ENCODE results near the gene FBXO2. TPM values are rescaled to one million over a fixed set of nuclear protein-coding genes. Genes with fewer than 3 reads are reported as not detected.

FBXO2 gene, protein sequence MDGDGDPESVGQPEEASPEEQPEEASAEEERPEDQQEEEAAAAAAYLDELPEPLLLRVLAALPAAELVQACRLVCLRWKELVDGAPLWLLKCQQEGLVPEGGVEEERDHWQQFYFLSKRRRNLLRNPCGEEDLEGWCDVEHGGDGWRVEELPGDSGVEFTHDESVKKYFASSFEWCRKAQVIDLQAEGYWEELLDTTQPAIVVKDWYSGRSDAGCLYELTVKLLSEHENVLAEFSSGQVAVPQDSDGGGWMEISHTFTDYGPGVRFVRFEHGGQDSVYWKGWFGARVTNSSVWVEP
- 0.56 and 7.3 TPM in 2 replicates for total RNA-seq (ENCODE audit: low replicate concordance)

DNA sequence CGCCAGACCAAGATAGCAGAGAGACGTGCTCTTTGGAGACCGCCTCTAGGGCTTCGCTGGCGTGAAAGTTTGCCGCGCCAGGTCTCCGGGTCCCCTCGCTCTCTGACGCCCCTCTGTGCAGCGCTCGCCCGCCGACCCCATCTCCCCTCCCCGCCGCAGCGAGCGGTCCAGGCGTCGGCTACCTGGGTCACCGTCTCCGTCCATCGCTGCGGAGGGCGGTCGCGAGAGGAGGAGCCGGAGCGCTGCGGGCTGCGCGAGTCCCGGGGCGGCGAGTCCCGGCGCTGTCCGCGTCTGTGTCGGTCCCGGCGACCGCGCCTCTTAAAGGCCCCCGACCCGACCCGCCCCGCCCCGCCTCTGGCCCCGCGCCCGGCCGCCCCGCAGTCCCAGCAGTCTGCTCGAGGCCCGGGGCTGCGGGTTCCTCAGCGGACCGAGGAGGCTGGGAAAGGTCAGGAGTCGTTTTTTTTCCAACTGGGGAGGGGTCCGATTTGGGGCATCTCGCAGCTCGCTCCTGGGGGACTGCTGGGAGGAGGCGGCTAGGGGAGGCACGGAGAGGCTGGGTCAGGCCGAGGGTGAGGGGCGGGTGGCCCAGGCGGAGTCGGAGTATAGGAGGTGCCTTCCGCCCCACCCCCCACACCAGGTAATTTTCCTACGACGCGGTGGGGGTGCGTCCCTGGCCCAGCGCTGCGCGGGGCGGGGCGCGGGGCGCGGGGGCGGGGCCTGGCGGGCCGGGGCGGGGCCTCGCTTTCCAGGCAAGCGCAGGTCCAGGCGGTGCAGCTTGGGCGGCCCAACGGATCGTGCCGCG is at the start of gene FBXO2, which contains the start of gene FBXO44:
Gene FBXO2, minus strand, starts transcription at position 293 of the 802 bp plus-strand sequence. Its CDS starts 89 bp downstream, at position 204.
Gene FBXO44, plus strand, starts transcription at position 741 of the 802 bp plus-strand sequence. CDS start 959 bp downstream, outside the sequence.
- TF ChIP-seq, protein P1, sequence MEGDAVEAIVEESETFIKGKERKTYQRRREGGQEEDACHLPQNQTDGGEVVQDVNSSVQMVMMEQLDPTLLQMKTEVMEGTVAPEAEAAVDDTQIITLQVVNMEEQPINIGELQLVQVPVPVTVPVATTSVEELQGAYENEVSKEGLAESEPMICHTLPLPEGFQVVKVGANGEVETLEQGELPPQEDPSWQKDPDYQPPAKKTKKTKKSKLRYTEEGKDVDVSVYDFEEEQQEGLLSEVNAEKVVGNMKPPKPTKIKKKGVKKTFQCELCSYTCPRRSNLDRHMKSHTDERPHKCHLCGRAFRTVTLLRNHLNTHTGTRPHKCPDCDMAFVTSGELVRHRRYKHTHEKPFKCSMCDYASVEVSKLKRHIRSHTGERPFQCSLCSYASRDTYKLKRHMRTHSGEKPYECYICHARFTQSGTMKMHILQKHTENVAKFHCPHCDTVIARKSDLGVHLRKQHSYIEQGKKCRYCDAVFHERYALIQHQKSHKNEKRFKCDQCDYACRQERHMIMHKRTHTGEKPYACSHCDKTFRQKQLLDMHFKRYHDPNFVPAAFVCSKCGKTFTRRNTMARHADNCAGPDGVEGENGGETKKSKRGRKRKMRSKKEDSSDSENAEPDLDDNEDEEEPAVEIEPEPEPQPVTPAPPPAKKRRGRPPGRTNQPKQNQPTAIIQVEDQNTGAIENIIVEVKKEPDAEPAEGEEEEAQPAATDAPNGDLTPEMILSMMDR (IDR thresholded peaks at IDR 0.05), result no peak
- TF ChIP-seq EZH2 (IDR thresholded peaks at IDR 0.05) (no peak), EZH2phosphoT487 (IDR thresholded peaks at IDR 0.05) (no peak)
- Mint-ChIP-seq H3K4me1 (peaks cover 15% of the 10 kb centered on the region), H3K27ac (no peak within 1 kb of the TSS), H3K9me3 (peaks cover 2% of the 10 kb centered on the region), H3K36me3 (no peaks in the 10 kb centered on the region), H3K27me3 (ENCODE audit: insufficient read depth, low read depth) (peaks cover 34% of the 10 kb centered on the region), H3K4me3 (peak within 1 kb of the TSS; percentile 87)
- peak; percentile 83 for DNase-seq (ENCODE audit: low spot score)
- Histone ChIP-seq H3K36me3 (no peaks in the 10 kb centered on the region), H3K4me2 (peak within 1 kb of the TSS; percentile 94), H3K27ac (no peak within 1 kb of the TSS), H3K9ac (no peak within 1 kb of the TSS), H2AFZ (replicated peaks) (peak within 1 kb of the TSS; percentile 73), H4K20me1 (ENCODE audit: low read depth) (peaks cover 11% of the 10 kb centered on the region), H3K4me1 (peaks cover 7% of the 10 kb centered on the region), H3K27me3 (peaks cover 63% of the 10 kb centered on the region), H3K79me2 (ENCODE audit: low read depth) (no peaks in the 10 kb centered on the region), H3F3A (ENCODE audit: low read depth) (peaks cover 36% of the 10 kb centered on the region), H3K9me3 (ENCODE audit: low read depth) (no peaks in the 10 kb centered on the region), H3K4me3 (peak within 1 kb of the TSS; percentile 83)

DNA sequence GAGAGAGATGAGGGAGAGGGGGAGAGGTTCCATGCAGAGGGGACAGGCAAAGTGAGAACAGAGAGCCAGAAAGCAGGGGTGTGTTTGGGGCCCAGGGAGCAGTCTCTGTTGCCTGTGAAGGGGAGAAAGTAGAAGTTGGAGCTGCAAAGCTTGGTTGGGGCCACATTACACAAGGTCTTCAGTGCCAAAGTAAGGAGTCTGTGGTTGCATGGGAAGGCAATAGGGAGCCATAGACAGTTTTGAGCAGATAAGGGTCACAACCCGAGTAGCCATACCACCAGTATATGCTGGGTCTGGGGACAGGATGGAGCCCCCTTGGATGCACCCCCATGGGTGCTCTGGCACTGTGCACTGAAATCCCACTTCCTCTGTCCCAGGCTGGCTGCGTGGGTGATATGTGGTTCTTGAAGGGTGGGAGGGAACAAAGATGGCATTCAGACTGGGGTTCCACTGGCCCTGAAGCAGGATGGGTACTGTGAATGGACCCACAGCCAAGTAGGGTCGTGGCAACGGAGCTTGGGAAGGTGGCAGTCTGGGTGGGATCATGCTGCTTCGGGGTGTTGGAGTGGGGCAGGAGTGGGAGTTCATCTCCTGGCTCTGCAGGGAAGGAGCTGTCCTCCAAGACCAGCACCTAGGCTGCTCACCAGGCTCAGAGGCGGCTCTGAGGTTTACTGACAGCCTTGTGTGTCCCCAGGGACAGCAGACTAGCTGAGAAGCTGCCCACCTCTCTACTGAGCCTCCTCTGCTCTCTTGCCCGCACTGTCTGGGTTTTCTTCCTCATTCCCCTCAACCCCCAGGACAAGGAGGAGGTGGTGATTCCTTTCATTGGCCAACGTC is 49.3 kb upstream of the FBXO2 start:
- peaks cover 76% of the 10 kb centered on the region for H4K20me1 ChIP-seq (ENCODE audit: low read depth)
- H3K27ac ChIP-seq, result peak overlapping the region; percentile 29
- Mint-ChIP-seq H3K9me3 (no peaks in the 10 kb centered on the region), H3K4me3 (peak overlapping the region; percentile 66), H3K27ac (peak overlapping the region; percentile 95), H3K36me3 (no peaks in the 10 kb centered on the region), H3K4me1 (peaks cover 52% of the 10 kb centered on the region), H3K27me3 (ENCODE audit: insufficient read depth, low read depth) (no peaks in the 10 kb centered on the region)
- H3F3A ChIP-seq (ENCODE audit: low read depth), result peaks cover 34% of the 10 kb centered on the region
- no peak overlapping the region for H3K9ac ChIP-seq
- no peak overlapping the region for H2AFZ ChIP-seq (replicated peaks)
- H3K27me3 ChIP-seq, result no peaks in the 10 kb centered on the region
- peak overlapping the region; percentile 75 for H3K4me2 ChIP-seq
- H3K9me3 ChIP-seq (ENCODE audit: low read depth), result no peaks in the 10 kb centered on the region
- no peaks in the 10 kb centered on the region for H3K36me3 ChIP-seq
- TF ChIP-seq EZH2phosphoT487 (IDR thresholded peaks at IDR 0.05) (no peak), EZH2 (IDR thresholded peaks at IDR 0.05) (no peak)
- TF ChIP-seq, protein P1 (IDR thresholded peaks at IDR 0.05), result no peak
- peak overlapping the region; percentile 21 for H3K4me3 ChIP-seq
- peaks cover 70% of the 10 kb centered on the region for H3K79me2 ChIP-seq (ENCODE audit: low read depth)
- peaks cover 48% of the 10 kb centered on the region for H3K4me1 ChIP-seq
- no peak for DNase-seq (ENCODE audit: low spot score)

DNA sequence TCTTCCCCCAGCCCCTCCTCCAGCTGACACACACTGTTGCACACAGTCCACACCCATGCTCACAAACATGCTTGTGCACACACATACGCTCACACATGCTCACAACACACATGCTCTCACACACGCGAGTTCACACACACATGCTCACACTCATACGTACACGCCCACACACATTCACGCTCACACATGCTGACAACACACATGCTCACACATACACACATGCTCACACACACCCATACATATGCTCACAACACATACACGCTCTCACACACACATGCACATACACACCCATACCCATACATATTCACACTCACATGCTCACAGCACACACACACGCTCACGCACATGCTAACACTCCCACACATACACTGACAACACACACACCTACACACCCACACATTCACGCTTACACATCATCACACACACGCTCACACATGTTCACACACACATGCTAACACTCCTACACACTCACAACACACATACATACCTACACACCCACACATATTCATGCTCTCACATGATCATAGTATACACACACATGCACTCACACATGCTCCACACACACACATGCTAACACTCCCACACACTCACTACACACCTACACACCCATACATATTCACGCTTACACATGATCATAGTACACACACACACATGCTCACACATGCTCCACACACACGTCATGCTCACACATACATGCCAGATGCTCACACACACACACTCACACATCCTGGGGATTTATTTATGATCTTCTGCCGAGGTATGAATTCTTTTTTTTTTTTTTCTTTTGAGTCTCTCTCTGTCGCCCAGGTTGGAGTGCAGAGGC is 48.0 kb upstream of the FBXO2 start:
- Mint-ChIP-seq H3K27me3 (ENCODE audit: insufficient read depth, low read depth) (no peaks in the 10 kb centered on the region), H3K9me3 (no peaks in the 10 kb centered on the region), H3K36me3 (no peaks in the 10 kb centered on the region), H3K4me3 (no peak overlapping the region), H3K4me1 (peaks cover 43% of the 10 kb centered on the region), H3K27ac (no peak overlapping the region)
- DNase-seq (ENCODE audit: low spot score), result no peak
- H3K9ac ChIP-seq, result no peak overlapping the region
- H3K27ac ChIP-seq, result no peak overlapping the region
- H3K79me2 ChIP-seq (ENCODE audit: low read depth), result peaks cover 82% of the 10 kb centered on the region
- H3K27me3 ChIP-seq, result no peaks in the 10 kb centered on the region
- TF ChIP-seq, protein P1 (IDR thresholded peaks at IDR 0.05), result no peak
- TF ChIP-seq EZH2 (IDR thresholded peaks at IDR 0.05) (no peak), EZH2phosphoT487 (IDR thresholded peaks at IDR 0.05) (no peak)
- H4K20me1 ChIP-seq (ENCODE audit: low read depth), result peaks cover 72% of the 10 kb centered on the region
- H3K36me3 ChIP-seq, result no peaks in the 10 kb centered on the region
- H3K4me1 ChIP-seq, result peaks cover 44% of the 10 kb centered on the region
- H3K4me2 ChIP-seq, result no peak overlapping the region
- H3K4me3 ChIP-seq, result no peak overlapping the region
- H3K9me3 ChIP-seq (ENCODE audit: low read depth), result no peaks in the 10 kb centered on the region
- peaks cover 41% of the 10 kb centered on the region for H3F3A ChIP-seq (ENCODE audit: low read depth)
- H2AFZ ChIP-seq (replicated peaks), result no peak overlapping the region

All from neural progenitor cell (in vitro differentiated cells).